Measurements from ENCODE around the gene ZCCHC14.

Gene ZCCHC14

DNA sequence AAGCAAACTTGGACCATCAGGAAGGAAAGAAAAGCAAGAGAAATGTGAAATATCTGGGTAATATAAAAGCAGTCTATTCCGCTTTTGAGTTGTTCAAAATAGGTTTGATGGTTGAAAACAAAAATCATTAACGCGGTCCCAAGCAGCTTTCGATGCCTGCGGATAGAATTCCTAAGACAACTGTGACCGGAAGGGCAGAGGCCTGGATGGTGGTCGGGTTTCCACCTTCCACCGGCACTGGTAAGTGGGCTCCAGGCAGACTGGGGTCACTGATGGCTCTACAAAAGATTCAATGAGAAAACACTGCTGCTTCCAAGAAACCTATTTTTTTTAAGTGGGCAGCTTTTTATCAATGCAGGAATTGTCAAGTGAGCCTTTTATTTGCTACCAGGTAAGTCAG lies 49.8 kb downstream of the ZCCHC14 start:
- TF ChIP-seq, protein P1, sequence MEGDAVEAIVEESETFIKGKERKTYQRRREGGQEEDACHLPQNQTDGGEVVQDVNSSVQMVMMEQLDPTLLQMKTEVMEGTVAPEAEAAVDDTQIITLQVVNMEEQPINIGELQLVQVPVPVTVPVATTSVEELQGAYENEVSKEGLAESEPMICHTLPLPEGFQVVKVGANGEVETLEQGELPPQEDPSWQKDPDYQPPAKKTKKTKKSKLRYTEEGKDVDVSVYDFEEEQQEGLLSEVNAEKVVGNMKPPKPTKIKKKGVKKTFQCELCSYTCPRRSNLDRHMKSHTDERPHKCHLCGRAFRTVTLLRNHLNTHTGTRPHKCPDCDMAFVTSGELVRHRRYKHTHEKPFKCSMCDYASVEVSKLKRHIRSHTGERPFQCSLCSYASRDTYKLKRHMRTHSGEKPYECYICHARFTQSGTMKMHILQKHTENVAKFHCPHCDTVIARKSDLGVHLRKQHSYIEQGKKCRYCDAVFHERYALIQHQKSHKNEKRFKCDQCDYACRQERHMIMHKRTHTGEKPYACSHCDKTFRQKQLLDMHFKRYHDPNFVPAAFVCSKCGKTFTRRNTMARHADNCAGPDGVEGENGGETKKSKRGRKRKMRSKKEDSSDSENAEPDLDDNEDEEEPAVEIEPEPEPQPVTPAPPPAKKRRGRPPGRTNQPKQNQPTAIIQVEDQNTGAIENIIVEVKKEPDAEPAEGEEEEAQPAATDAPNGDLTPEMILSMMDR (conservative IDR thresholded peaks at IDR 0.05; ENCODE audit: low read length), result no peak
- DNase-seq (ENCODE audit: low read depth), result no peak
- no peak overlapping the region for H3K4me3 ChIP-seq (ENCODE audit: low read length)

DNA sequence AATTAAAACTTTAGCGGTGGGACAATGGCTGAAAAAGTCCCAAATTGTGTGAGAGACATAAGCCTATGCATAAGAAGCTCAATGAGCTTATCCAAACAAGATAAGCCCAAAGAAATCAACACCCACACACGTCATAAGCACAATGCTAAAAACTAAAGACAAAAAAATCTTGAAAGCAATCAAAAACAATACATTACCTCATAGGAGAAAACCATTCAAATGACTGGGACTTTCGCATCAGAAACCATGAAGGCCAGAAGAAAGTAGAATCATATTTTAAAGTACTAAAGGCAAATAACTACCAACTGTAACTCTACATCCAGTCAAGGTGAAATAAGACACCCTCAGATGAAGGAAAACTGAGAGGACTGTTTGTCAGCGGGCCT lies 50.2 kb downstream of the ZCCHC14 start:
- TF ChIP-seq, protein P1 (conservative IDR thresholded peaks at IDR 0.05; ENCODE audit: low read length), result no peak
- DNase-seq (ENCODE audit: low read depth), result no peak

DNA sequence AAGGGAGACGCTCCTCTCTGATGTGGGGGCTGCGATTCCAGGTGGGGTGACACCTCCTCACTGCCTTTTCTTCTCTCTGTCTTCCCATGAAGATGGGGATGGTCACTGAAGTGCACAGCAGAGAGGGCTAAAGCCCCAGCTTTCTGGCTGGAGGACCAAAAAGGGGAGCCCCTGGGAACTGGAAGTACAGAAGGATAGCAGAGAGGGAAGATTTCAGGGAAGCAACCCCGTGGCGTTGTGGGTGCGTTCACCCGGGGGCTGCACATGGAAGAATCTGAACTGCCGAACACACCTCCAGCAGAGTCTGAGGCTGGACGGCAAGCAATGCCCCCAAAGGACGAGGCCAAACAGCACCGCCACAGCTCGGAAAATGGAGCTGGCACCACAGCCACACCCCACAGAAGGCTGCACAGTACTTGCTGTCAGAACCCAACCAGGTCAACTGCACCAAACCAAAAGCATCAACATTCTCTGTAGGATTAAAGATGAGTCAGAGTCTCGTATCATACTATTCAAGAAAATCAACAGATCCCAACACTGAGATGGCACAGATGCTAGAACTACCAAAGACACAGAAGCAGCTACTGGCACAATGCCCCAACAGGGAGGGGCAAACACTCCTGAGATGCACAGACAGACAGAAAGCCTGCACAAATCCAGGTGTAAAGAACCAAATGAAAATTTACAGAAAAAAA lies 50.8 kb downstream of the ZCCHC14 start:
- no peak overlapping the region for H3K4me3 ChIP-seq (ENCODE audit: low read length)
- TF ChIP-seq, protein P1 (conservative IDR thresholded peaks at IDR 0.05; ENCODE audit: low read length), result no peak
- DNase-seq (ENCODE audit: low read depth), result no peak

More for the DNA sequence above, 50.2 kb downstream of the ZCCHC14 start:
- no peak overlapping the region for H3K4me3 ChIP-seq (ENCODE audit: low read length)

DNA sequence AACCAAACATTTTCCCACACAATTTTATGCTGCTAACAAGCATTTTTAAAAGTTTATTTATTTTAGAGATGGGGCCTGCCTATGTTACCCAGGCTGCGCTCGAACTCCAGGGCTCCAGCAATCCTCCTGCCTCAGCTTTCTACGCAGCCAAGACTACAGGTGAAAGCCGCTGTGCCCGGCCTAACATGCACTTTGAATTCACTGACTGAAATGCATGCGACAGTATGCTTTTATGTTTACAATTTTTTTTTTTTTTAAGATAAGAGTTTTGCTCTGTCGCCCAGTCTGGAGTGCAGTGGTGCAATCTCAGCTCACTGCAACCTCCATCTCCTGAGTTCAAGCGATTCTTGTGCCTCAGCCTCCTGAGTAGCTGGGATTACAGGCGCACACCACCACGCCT lies 52.9 kb downstream of the ZCCHC14 start:
- H3K4me3 ChIP-seq (ENCODE audit: low read length), result no peak overlapping the region
- DNase-seq (ENCODE audit: low read depth), result no peak
- TF ChIP-seq, protein P1 (conservative IDR thresholded peaks at IDR 0.05; ENCODE audit: low read length), result no peak

DNA sequence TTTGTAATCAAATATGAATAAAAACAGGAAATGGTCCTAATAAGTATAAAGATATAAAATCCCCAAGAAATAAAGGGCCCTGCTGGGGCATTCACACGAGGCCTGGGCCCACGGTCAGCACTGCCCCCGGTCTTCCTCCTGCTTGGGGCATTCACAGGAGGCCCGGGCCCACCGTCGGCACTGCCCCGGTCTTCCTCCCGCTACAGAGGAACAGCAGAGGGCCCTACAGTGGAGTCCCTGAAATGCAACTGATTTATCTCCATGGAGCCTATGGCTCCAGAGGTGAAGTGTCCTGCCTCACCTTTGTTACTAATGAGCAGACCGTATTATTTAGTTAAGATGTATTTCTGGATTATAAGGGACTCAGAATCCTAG lies 54.2 kb downstream of the ZCCHC14 start:
- no peak overlapping the region for H3K4me3 ChIP-seq (ENCODE audit: low read length)
- TF ChIP-seq, protein P1 (conservative IDR thresholded peaks at IDR 0.05; ENCODE audit: low read length), result no peak
- DNase-seq (ENCODE audit: low read depth), result no peak

DNA sequence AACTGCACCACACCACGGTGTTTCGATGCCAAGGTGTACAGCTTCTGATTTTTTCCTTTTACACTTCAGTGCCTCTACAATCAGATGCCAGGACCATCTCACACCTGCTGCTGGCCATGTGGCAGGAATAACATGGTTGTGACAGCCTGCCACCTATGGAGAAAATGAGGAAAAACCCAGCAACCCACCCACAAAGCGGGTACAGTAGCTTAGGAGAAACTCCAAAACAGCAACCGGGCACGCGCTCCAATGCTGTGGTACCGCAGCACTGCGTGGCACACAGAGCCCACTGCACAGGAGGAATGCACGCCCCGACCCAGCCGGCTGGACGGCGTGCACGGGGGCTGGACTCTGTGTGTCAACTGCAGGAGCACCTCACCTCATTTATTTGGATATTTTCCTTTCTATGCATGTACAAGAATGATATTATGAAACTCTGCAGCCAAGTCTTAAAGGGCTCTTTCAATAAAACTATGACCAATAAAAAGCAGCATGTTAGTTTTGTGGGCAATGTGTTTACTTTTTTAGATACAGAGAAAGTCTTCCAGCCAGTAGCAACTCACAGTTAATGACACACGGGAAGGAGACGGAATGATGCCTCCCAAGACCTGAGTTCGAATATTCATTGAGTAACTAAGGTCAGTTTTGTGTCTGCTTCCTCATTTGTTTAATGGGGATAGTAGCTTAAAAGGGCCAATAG lies 54.8 kb downstream of the ZCCHC14 start:
- TF ChIP-seq, protein P1 (conservative IDR thresholded peaks at IDR 0.05; ENCODE audit: low read length), result no peak
- H3K4me3 ChIP-seq (ENCODE audit: low read length), result no peak overlapping the region
- no peak for DNase-seq (ENCODE audit: low read depth)

DNA sequence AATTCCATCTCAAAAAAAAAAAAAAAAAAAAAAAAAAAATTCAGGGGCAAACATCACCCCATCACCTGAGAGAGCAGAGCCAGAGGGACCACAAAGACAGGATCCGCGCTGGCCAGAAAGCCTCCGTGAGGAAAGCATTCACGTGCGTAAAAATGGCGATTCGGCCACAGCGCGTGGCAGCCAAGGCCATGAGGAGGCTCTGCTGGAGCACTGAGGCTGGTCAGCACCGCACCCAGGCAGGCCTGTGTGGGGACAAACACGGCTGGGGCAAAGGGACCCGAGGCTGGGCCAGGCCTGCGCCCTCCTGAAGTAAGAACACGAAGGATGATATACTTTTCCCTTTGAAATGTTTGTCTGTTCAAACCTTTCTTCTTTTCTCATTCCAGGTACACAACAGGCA lies 55.5 kb downstream of the ZCCHC14 start:
- no peak overlapping the region for H3K4me3 ChIP-seq (ENCODE audit: low read length)
- TF ChIP-seq, protein P1 (conservative IDR thresholded peaks at IDR 0.05; ENCODE audit: low read length), result no peak
- DNase-seq (ENCODE audit: low read depth), result no peak

Measured in AG10803 (cell line).